Heart left ventricle (tissue), 13 donors: ENCODE measurements around the gene ZDHHC21.

Source experiments
- POLR2A ChIP-seq, 2 donors: fragments of 450-650 bp; IDR thresholded peaks; one replicate each; pipeline ENCODE4 v1.6.1; 2017; ENCODE audit warnings: antibody characterized with exemption in 2 of 2, mild to moderate bottlenecking in 2 of 2, moderate library complexity in 2 of 2
- TF ChIP-seq, protein P1 (sequence below), 12 donors: fragments of 200-600 bp; sonication (generic) in 4 of 12; IDR thresholded peaks; one replicate each; pipeline versions ENCODE4 v1.5.0 to v1.8.0; 2018 to 2022; ENCODE audit warnings: antibody characterized with exemption in 12 of 12, mild to moderate bottlenecking in 5 of 12
- donor health status: ischemic (EF 13 %, LVEDD 7.1; RV severe dilation, severe dysfunction).
- donor health status: DM: no; HTN: yes; CAD: no.
- donor health status: DM: no; HTN: no; CAD: no.
- donor health status: ischemic (EF 25% LVEDD 6.9; RV normal size, moderate dysfunction).
- donor health status: ischemic (EF 25% LVEDD 5.7; RV mildly dilated, moderate dysfunction).
- donor health status: ischemic (EF 35%, LVEDD 5.7; RV mildly dilated, moderate dysfunction).
- donor health status: nonischemic (EF 11% LVEDD 7.7; RV severe dilation, severe dysfunction).
- donor health status: DM: yes; HTN: yes; CAD: no.
- donor health status: PGD.
- donor health status: ischemic (EF 29% LVEDD 5.4; RV normal size, mild dysfunction).
- donor health status: nonischemic (EF 23%, LVEDD 6.1; RV moderate dilation, normal function).

DNA sequence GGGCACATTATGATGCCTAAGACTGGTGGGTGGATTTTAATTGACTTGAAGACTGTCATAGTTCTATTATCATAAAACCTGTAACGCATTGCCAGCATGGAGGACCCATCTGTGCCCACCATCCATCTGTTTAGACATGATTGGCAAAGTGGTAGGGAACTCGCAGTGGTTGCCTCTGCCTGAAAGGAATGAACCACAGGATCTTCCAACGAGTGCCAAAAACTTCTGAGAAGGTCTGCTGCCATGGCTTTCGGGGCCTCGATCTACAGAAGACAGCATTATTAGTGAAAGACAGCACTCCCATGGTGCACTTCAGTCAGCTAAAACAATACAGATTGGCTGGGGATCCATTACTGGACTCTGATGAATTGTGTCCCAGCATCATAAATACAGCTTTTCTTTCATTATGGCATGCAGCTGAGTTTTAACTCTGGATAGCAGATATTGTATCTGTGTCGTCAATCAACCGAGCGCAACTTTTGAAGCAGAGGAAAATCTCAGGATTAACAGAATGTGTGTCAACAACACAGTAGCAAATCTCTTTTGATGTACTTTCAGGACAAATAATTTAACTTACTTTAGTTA is 74.3 kb downstream of the ZDHHC21 start:
- TF ChIP-seq, protein P1, sequence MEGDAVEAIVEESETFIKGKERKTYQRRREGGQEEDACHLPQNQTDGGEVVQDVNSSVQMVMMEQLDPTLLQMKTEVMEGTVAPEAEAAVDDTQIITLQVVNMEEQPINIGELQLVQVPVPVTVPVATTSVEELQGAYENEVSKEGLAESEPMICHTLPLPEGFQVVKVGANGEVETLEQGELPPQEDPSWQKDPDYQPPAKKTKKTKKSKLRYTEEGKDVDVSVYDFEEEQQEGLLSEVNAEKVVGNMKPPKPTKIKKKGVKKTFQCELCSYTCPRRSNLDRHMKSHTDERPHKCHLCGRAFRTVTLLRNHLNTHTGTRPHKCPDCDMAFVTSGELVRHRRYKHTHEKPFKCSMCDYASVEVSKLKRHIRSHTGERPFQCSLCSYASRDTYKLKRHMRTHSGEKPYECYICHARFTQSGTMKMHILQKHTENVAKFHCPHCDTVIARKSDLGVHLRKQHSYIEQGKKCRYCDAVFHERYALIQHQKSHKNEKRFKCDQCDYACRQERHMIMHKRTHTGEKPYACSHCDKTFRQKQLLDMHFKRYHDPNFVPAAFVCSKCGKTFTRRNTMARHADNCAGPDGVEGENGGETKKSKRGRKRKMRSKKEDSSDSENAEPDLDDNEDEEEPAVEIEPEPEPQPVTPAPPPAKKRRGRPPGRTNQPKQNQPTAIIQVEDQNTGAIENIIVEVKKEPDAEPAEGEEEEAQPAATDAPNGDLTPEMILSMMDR (IDR thresholded peaks at IDR 0.05): no peak
- TF ChIP-seq POLR2A (IDR thresholded peaks at IDR 0.05): no peak
